OCI-LY3 (cell line): ENCODE data around the gene GADD45G.

Source experiments
- CTCF ChIP-seq: fragments of 200-600, 300-600 bp; sonication (generic); IDR thresholded peaks from 2 replicates; pipeline ENCODE4 v1.5.1; 2014; ENCODE audit warnings: antibody characterized with exemption, low read length, low read depth
- EZH2phosphoT487 ChIP-seq: fragments of 200-600 bp; shearing (Covaris generic); IDR thresholded peaks from 2 replicates; pipeline ENCODE4 v1.6.1; 2018; ENCODE audit warnings: antibody characterized with exemption, mixed run types, low read depth

- TF ChIP-seq CTCF (no peak), EZH2phosphoT487 (no peak)
Observed at GRCh38 chr9:89609426-89610006, 4.7 kb downstream of the GADD45G start.
